Measurements from ENCODE around the gene RNF208.

- TF ChIP-seq EZH2 (IDR thresholded peaks at IDR 0.05) (no peak), POLR2AphosphoS5 (IDR thresholded peaks at IDR 0.05; ENCODE audit: borderline replicate concordance, low read depth, low read length) (no peak), FOXP2 (optimal IDR thresholded peaks at IDR 0.05; ENCODE audit: control extremely low read depth, extremely low read length, insufficient read depth) (no peak)
Observed at GRCh38 chr9:137256362-137256761, 34.3 kb upstream of the RNF208 start.

Measured in SK-N-MC (cell line).